ENCODE measurements around the gene ALAS1. TPM values are rescaled to one million over a fixed set of nuclear protein-coding genes. Genes with fewer than 3 reads are reported as not detected.

Gene ALAS1
- total RNA-seq, 2 donors from 2014 or later, result 28.4 to 33.3 TPM

DNA sequence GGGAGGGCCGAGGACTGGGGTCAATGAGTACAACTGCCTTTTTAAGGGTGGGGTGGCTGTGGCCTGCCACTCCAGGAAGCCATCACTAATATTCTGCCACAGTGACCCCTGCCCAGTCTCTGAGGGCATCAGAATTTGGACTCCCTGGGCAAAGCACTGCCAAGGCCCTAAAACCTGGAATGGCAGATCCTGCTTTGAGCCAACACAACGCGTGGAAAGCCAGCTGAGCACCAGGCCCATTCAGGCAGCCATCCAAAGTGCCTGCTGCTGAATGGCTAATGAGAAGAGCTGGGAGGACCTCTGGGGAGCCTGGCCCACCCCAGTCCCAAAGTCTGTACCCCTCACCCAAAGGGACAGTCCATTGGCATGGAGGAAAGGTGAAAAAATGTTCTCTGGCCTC, 36.0 kb downstream of the ALAS1 start:
- peaks cover 23 to 34% of the 10 kb centered on the region in 2 donors for H3K4me1 ChIP-seq (ENCODE audit: control insufficient read depth in 1 of 2, low read depth in 2 of 2)
- no peak for DNase-seq (ENCODE audit: low spot score)
- H3K36me3 ChIP-seq, result peaks cover 40% of the 10 kb centered on the region
- no peak overlapping the region for H3K4me3 ChIP-seq
- no peak for ATAC-seq (ENCODE audit: insufficient number of reproducible peaks, low FRiP score, low read depth)
- H3K27ac ChIP-seq, result no peak overlapping the region
- H3K9me3 ChIP-seq, result no peaks in the 10 kb centered on the region
- no peaks in the 10 kb centered on the region for H3K27me3 ChIP-seq (replicated peaks; ENCODE audit: insufficient read depth)
- TF ChIP-seq, protein P1, sequence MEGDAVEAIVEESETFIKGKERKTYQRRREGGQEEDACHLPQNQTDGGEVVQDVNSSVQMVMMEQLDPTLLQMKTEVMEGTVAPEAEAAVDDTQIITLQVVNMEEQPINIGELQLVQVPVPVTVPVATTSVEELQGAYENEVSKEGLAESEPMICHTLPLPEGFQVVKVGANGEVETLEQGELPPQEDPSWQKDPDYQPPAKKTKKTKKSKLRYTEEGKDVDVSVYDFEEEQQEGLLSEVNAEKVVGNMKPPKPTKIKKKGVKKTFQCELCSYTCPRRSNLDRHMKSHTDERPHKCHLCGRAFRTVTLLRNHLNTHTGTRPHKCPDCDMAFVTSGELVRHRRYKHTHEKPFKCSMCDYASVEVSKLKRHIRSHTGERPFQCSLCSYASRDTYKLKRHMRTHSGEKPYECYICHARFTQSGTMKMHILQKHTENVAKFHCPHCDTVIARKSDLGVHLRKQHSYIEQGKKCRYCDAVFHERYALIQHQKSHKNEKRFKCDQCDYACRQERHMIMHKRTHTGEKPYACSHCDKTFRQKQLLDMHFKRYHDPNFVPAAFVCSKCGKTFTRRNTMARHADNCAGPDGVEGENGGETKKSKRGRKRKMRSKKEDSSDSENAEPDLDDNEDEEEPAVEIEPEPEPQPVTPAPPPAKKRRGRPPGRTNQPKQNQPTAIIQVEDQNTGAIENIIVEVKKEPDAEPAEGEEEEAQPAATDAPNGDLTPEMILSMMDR (IDR thresholded peaks at IDR 0.05), result no peak

DNA sequence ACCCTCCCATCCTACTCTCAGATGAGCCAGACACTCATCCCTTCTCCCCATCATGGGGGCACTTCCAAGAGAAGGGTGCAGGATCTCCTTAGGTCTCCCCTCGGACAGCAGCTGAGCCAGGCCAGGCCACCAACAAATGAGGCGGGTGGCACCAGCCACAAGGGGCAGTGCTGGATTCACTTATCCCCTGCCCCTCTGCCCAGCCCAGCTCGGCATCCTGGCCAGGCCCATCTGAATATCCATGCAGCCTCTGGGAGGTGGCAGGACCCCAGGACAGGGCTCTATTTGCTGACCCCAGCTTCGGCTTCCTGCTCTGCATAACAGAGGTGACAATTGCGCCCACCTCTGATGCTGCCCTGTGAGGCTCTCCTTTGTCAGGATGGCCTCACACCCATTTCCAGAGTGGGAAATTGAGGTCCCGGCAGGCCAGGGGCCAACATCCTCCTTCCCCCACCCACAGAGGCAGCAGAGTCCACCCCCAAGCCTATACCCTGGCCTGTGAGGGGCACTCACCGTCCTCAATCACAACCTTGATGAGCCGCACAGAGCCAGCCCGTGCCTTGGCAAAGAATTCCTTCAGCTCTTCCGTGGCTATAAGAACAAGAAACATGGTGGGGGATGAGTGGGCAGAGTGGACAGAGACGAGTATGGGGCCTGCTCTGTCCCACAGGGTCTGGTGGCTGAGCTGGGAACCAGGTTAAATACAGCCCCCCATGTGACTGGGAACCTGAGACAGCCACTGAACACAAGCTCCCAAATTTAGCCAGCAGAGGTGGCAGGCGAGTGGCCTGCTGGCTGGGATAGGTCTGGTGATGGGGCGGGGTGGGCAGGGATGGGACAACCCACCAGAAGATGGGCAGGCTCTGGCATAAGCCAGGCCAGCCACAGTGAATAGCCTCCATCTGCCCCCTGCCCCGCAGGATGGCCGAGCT, 36.8 kb downstream of the ALAS1 start:
- H3K9me3 ChIP-seq, result no peaks in the 10 kb centered on the region
- DNase-seq (ENCODE audit: low spot score) (no peak), ATAC-seq (ENCODE audit: insufficient number of reproducible peaks, low FRiP score, low read depth) (no peak)
- peaks cover 34% of the 10 kb centered on the region for H3K36me3 ChIP-seq
- TF ChIP-seq, protein P1 (IDR thresholded peaks at IDR 0.05), result no peak
- H3K4me3 ChIP-seq, result no peak overlapping the region
- no peaks in the 10 kb centered on the region for H3K27me3 ChIP-seq (replicated peaks; ENCODE audit: insufficient read depth)
- peaks cover 23 to 38% of the 10 kb centered on the region in 2 donors for H3K4me1 ChIP-seq (ENCODE audit: control insufficient read depth in 1 of 2, low read depth in 2 of 2)
- H3K27ac ChIP-seq, result no peak overlapping the region

DNA sequence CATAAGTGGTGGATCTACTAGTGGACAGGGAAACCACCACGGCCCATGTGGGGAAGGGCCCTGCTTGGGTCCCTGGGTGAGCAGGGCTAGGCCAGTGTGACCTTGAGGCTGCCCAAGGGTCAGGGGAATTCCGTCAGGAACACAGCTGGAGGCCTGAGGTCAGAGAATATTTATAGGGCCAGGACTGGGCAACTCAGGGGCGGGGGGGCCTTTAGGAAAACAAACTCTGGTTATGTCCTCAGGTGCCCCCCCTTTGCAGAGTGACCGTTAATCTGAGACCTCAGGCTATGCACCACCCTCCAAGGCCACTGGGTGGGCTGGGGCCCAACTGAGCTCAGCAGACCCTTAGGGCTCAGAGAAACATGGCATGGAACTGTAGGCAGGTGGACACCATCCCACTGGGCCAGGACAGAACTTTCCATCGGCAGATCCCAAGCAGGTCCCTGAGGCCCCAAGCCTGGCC, 38.5 kb downstream of the ALAS1 start:
- TF ChIP-seq, protein P1 (IDR thresholded peaks at IDR 0.05), result no peak
- no peaks in the 10 kb centered on the region for H3K9me3 ChIP-seq
- H3K27me3 ChIP-seq (replicated peaks; ENCODE audit: insufficient read depth), result no peaks in the 10 kb centered on the region
- ATAC-seq (ENCODE audit: insufficient number of reproducible peaks, low FRiP score, low read depth), result no peak
- H3K27ac ChIP-seq, result peak overlapping the region; percentile 69 to 84
- DNase-seq (ENCODE audit: low spot score), result no peak
- H3K4me3 ChIP-seq, result no peak overlapping the region
- H3K36me3 ChIP-seq, result peaks cover 17% of the 10 kb centered on the region
- H3K4me1 ChIP-seq (ENCODE audit: control insufficient read depth in 1 of 2, low read depth in 2 of 2), result peaks cover 26 to 48% of the 10 kb centered on the region in 2 donors

DNA sequence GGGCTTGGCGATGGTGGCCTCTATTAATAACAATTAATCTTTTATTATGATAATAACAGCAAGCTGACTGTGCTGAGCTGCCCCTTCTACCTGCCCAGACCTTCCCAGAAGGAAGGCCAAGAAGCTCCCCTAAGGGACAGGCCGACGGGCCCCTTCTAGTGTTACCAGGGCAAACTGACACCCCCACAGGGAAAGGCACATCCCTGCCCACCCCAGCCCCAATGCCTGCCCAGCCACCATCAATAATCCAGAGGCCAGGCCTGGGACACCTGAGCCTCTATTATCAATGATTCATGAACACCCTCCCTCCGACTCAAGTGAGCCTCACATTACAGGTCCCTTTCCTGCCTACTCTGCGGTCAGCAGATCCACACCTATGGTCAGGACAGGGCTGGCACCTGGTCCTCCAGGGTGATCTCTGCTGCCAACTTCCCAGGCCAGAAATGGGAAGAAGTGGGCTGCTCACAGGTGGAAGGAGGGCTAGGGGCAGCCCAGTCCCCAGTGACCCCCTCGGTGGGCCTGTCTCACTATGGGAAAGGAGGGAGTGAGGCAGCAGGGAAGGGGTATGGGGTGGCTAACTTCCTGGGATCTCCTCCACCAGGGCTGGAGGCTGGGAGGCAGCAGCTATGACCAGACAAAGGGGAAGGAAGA, 39.2 kb downstream of the ALAS1 start:
- H3K27ac ChIP-seq, result peak overlapping the region; percentile 69 to 84
- H3K36me3 ChIP-seq, result peaks cover 15% of the 10 kb centered on the region
- no peaks in the 10 kb centered on the region for H3K27me3 ChIP-seq (replicated peaks; ENCODE audit: insufficient read depth)
- DNase-seq (ENCODE audit: low spot score) (no peak), ATAC-seq (ENCODE audit: insufficient number of reproducible peaks, low FRiP score, low read depth) (no peak)
- TF ChIP-seq, protein P1 (IDR thresholded peaks at IDR 0.05), result no peak
- H3K9me3 ChIP-seq, result no peaks in the 10 kb centered on the region
- H3K4me3 ChIP-seq, result peak overlapping the region; percentile 96
- H3K4me1 ChIP-seq (ENCODE audit: control insufficient read depth in 1 of 2, low read depth in 2 of 2), result peaks cover 26 to 48% of the 10 kb centered on the region in 2 donors

DNA sequence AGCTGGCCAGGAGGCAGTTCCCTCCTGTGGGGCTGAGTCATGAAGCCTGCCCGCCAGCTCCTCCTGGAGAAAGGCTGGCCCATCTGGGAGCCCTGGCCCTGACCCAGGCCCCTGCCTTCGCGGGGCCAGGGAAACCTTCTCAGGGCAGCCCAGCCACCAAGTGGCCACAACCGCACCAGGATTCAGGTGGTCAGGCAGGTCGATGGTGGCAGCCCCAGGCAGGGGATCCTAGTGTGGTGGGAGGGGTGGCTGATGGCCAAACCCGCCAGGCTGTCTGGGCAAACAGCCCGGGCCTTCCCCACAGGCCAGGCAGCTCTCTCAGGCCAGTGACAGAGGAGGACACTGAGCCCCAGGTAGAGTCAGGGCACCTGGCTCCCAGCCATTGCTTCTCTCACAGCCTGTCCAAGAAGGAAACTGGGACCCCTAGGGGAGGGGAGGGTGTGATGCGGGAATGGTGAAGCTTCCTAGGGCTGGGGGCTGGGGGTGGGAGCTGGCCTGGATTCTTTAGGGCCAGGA, 39.8 kb downstream of the ALAS1 start:
- Histone ChIP-seq H3K36me3 (peaks cover 9% of the 10 kb centered on the region), H3K27ac (peak overlapping the region; percentile 75 to 84), H3K27me3 (replicated peaks; ENCODE audit: insufficient read depth) (no peaks in the 10 kb centered on the region), H3K9me3 (no peaks in the 10 kb centered on the region), H3K4me3 (peak overlapping the region; percentile 96), H3K4me1 (ENCODE audit: control insufficient read depth in 1 of 2, low read depth in 2 of 2) (peaks cover 26 to 48% of the 10 kb centered on the region in 2 donors)
- TF ChIP-seq, protein P1 (IDR thresholded peaks at IDR 0.05), result no peak
- DNase-seq (ENCODE audit: low spot score) (peak; percentile 60), ATAC-seq (ENCODE audit: insufficient number of reproducible peaks, low FRiP score, low read depth) (no peak)

Data from thoracic aorta (tissue), 2 donors.